Measurements from ENCODE around the gene TOMM20.

DNA sequence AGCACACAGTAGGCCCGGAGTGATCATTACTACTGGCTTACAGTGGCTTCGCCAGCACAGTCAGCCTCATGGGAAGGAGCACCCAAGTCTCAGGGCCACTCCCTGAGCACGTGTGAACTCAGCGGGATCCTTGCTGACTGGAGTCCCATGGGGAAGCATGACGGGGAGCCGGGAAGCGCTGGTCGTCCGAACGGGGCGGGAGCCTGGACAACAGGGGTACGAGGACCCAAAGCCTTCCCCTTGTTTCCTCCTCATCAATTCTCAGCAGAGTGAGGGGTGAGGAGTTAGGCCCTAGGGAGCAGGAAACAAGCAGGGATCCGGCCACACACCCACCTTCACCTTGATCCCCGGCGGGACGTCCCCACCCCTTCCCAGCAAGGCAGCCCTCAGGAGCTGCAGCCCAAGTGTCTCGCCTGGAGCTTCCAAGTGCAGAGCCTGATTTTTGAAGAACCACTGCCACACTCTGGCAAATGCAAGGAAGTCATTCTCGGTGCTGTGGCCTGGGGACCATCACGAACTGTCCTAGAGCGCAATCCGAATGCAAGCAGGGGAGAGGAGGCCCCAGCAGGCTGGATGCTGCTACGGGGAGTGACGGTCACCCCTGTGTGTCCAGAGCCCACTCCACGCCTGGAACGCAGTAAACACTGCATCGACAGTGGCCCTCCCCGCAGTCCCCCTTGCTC lies 35.5 kb downstream of the TOMM20 start:
- TF ChIP-seq, protein P1, sequence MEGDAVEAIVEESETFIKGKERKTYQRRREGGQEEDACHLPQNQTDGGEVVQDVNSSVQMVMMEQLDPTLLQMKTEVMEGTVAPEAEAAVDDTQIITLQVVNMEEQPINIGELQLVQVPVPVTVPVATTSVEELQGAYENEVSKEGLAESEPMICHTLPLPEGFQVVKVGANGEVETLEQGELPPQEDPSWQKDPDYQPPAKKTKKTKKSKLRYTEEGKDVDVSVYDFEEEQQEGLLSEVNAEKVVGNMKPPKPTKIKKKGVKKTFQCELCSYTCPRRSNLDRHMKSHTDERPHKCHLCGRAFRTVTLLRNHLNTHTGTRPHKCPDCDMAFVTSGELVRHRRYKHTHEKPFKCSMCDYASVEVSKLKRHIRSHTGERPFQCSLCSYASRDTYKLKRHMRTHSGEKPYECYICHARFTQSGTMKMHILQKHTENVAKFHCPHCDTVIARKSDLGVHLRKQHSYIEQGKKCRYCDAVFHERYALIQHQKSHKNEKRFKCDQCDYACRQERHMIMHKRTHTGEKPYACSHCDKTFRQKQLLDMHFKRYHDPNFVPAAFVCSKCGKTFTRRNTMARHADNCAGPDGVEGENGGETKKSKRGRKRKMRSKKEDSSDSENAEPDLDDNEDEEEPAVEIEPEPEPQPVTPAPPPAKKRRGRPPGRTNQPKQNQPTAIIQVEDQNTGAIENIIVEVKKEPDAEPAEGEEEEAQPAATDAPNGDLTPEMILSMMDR (conservative IDR thresholded peaks at IDR 0.05; ENCODE audit: low read depth, low read length), result no peak
- no peak for TF ChIP-seq EZH2 (IDR thresholded peaks at IDR 0.05; ENCODE audit: borderline replicate concordance, low read depth, low read length, poor library complexity, severe bottlenecking)

Data from A673 (cell line).